ENCODE results near the gene SLC10A1. TPM values are rescaled to one million over a fixed set of nuclear protein-coding genes. Genes with fewer than 3 reads are reported as not detected.

SLC10A1 gene
- total RNA-seq, 2 experiments from 2014 or later: not detected

DNA sequence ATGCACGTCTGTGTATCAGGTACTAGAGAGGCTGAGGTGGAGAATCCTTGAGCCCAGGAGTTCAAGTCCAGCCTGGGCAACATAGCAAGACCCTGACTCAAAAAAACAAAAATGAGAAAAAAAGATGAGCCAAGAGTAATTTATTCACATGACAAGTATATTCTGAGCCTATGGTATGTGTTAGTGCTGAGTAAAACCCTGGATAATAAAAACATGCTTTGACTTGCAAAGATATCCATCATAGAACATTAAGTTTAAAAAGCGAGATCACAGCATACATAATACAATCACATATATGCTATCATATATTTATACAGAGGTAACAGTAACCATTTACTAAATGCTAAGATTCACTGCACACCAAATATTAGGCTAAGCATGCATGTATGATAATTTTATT is 23.9 kb upstream of the SLC10A1 start:
- H3K4me2 ChIP-seq (ENCODE audit: low read length): no peak overlapping the region
- no peak overlapping the region for H3K4me3 ChIP-seq (ENCODE audit: low read depth, low read length, poor library complexity, severe bottlenecking)
- no peaks in the 10 kb centered on the region for H3K9me3 ChIP-seq (ENCODE audit: low read length)
- H4K20me1 ChIP-seq (ENCODE audit: insufficient read depth, low read length): no peaks in the 10 kb centered on the region
- H3K9me2 ChIP-seq (ENCODE audit: insufficient read depth, low read length): no peaks in the 10 kb centered on the region
- intact Hi-C loops (cut with micrococcal nuclease; ENCODE audit: unreplicated experiment): no loop called here
- no peaks in the 10 kb centered on the region for H3K79me2 ChIP-seq (ENCODE audit: insufficient read depth, low read depth, low read length)
- H3K4me1 ChIP-seq (ENCODE audit: insufficient read depth, low read length, poor library complexity, severe bottlenecking): no peaks in the 10 kb centered on the region
- no peak overlapping the region for H3K27ac ChIP-seq (ENCODE audit: low read depth, low read length, poor library complexity, severe bottlenecking)
- H2AFZ ChIP-seq (ENCODE audit: low read length): no peak overlapping the region
- BruUV-seq (replicated peaks): no TSS peak
- no peak for DNase-seq (ENCODE audit: low spot score)
- POLR2A ChIA-PET: no interaction called here
- CTCF ChIA-PET (ENCODE audit: unreplicated experiment): no interaction called here
- TF ChIP-seq EZH2phosphoT487 (IDR thresholded peaks at IDR 0.05; ENCODE audit: borderline replicate concordance, low read depth, low read length): no peak
- TF ChIP-seq, protein P1, sequence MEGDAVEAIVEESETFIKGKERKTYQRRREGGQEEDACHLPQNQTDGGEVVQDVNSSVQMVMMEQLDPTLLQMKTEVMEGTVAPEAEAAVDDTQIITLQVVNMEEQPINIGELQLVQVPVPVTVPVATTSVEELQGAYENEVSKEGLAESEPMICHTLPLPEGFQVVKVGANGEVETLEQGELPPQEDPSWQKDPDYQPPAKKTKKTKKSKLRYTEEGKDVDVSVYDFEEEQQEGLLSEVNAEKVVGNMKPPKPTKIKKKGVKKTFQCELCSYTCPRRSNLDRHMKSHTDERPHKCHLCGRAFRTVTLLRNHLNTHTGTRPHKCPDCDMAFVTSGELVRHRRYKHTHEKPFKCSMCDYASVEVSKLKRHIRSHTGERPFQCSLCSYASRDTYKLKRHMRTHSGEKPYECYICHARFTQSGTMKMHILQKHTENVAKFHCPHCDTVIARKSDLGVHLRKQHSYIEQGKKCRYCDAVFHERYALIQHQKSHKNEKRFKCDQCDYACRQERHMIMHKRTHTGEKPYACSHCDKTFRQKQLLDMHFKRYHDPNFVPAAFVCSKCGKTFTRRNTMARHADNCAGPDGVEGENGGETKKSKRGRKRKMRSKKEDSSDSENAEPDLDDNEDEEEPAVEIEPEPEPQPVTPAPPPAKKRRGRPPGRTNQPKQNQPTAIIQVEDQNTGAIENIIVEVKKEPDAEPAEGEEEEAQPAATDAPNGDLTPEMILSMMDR (conservative IDR thresholded peaks at IDR 0.05; ENCODE audit: low read length): no peak
- no peaks in the 10 kb centered on the region for H3K36me3 ChIP-seq (ENCODE audit: insufficient read depth, low read length)

DNA sequence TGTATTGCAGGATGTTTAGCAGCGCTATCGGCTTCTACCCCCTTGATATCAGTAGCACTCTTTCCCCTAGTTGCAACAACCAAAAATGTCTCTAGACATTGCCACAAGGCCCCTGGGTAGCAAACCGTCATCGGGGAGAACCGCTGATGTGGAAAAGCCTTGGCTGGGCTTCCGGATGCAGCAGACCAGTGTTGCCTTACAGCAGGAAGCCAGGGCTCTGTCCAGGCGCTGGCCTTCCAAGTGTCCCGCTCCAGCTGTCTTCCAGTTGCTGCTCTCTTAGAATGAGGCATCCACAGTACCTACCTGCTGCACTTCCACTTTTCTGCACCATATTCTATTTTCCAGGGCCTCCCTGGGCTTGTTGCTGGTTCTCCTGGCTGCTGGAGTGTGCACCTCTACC is 22.6 kb upstream of the SLC10A1 start:
- no peak overlapping the region; the same call in 1 of the 2 replicates for H2AFZ ChIP-seq (ENCODE audit: low read length)
- BruUV-seq (replicated peaks): no TSS peak
- TF ChIP-seq, protein P1 (conservative IDR thresholded peaks at IDR 0.05; ENCODE audit: low read length): no peak
- TF ChIP-seq EZH2phosphoT487 (IDR thresholded peaks at IDR 0.05; ENCODE audit: borderline replicate concordance, low read depth, low read length): no peak
- intact Hi-C loops (cut with micrococcal nuclease; ENCODE audit: unreplicated experiment): loop anchor here (5.0 to 10.0 kb wide), 2 partner anchors 87 to 235 kb away; no protein-coding TSS in a partner anchor
- POLR2A ChIA-PET: no interaction called here
- H3K4me1 ChIP-seq (ENCODE audit: insufficient read depth, low read length, poor library complexity, severe bottlenecking): no peaks in the 10 kb centered on the region
- H3K27ac ChIP-seq (ENCODE audit: low read depth, low read length, poor library complexity, severe bottlenecking): no peak overlapping the region
- DNase-seq (ENCODE audit: low spot score): no peak
- no peaks in the 10 kb centered on the region for H3K9me2 ChIP-seq (ENCODE audit: insufficient read depth, low read length)
- no peak overlapping the region for H3K4me2 ChIP-seq (ENCODE audit: low read length)
- no peaks in the 10 kb centered on the region for H3K9me3 ChIP-seq (ENCODE audit: low read length)
- H4K20me1 ChIP-seq (ENCODE audit: insufficient read depth, low read length): no peaks in the 10 kb centered on the region
- CTCF ChIA-PET (ENCODE audit: unreplicated experiment): no interaction called here
- no peaks in the 10 kb centered on the region for H3K79me2 ChIP-seq (ENCODE audit: insufficient read depth, low read depth, low read length)
- no peak overlapping the region for H3K4me3 ChIP-seq (ENCODE audit: low read depth, low read length, poor library complexity, severe bottlenecking)
- no peaks in the 10 kb centered on the region for H3K36me3 ChIP-seq (ENCODE audit: insufficient read depth, low read length)

DNA sequence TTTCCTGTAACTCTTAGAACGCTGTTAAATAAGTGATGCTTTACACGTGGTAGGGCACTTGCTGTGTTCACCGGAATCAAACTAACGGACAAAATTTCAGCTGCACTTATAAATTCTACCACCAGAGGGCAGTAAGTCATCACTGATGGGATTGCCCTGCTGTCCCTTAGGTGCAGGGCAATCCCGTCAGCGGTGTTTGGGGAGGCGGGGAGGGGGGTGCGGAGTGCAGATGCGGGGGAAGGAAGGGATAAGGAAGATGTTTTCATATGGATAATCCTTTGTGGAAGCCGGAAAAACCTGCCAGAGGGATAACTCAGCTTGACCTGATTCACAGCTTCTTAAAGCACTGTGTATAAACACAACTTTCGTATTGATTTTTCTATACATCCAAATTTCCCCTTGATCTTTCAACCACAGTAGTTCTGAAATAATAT is 21.7 kb upstream of the SLC10A1 start:
- TF ChIP-seq, protein P1 (conservative IDR thresholded peaks at IDR 0.05; ENCODE audit: low read length): peak; percentile 97
- no peak for TF ChIP-seq EZH2phosphoT487 (IDR thresholded peaks at IDR 0.05; ENCODE audit: borderline replicate concordance, low read depth, low read length)
- H3K27ac ChIP-seq (ENCODE audit: low read depth, low read length, poor library complexity, severe bottlenecking): no peak overlapping the region
- H3K4me3 ChIP-seq (ENCODE audit: low read depth, low read length, poor library complexity, severe bottlenecking): no peak overlapping the region
- no peaks in the 10 kb centered on the region for H3K79me2 ChIP-seq (ENCODE audit: insufficient read depth, low read depth, low read length)
- H3K4me1 ChIP-seq (ENCODE audit: insufficient read depth, low read length, poor library complexity, severe bottlenecking): no peaks in the 10 kb centered on the region
- H4K20me1 ChIP-seq (ENCODE audit: insufficient read depth, low read length): no peaks in the 10 kb centered on the region
- peak overlapping the region; percentile 56; the same call in 1 of the 2 replicates for H2AFZ ChIP-seq (ENCODE audit: low read length)
- DNase-seq (ENCODE audit: low spot score): peak; percentile 78
- H3K9me3 ChIP-seq (ENCODE audit: low read length): no peaks in the 10 kb centered on the region
- POLR2A ChIA-PET: no interaction called here
- intact Hi-C loops (cut with micrococcal nuclease; ENCODE audit: unreplicated experiment): loop anchor here (1.0 to 10.0 kb wide), 3 partner anchors 86 to 234 kb away; no protein-coding TSS in a partner anchor
- CTCF ChIA-PET (ENCODE audit: unreplicated experiment): interaction anchor here (1.6 kb wide), 1 partner anchor 209 kb away, joined by 5 read pairs; no protein-coding TSS in a partner anchor
- no TSS peak for BruUV-seq (replicated peaks)
- H3K9me2 ChIP-seq (ENCODE audit: insufficient read depth, low read length): no peaks in the 10 kb centered on the region
- H3K36me3 ChIP-seq (ENCODE audit: insufficient read depth, low read length): no peaks in the 10 kb centered on the region
- no peak overlapping the region for H3K4me2 ChIP-seq (ENCODE audit: low read length)

All from OCI-LY7 (cell line).